Brain microvascular endothelial cell (primary cell): ENCODE data around the gene CRTAC1.

Experiments used
- DNase-seq: peaks from one replicate; pipeline ENCODE4 v3.0.0-alpha.2; 2020
- H3K27ac ChIP-seq: fragments of 250-450 bp; sonication (Bioruptor Pico); 2 replicates; pipeline ENCODE4 v1.5.1; 2020; ENCODE audit warnings: mild to moderate bottlenecking, moderate library complexity
- H3K27me3 ChIP-seq: fragments of 250-450 bp; sonication (Bioruptor Pico); replicated peaks from 2 replicates; pipeline ENCODE4 v1.5.1; 2020; ENCODE audit warnings: mild to moderate bottlenecking
- H3K36me3 ChIP-seq: fragments of 250-450 bp; sonication (Bioruptor Pico); replicated peaks from 2 replicates; pipeline ENCODE4 v1.5.1; 2020; ENCODE audit warnings: mild to moderate bottlenecking
- H3K4me3 ChIP-seq: 2 replicates; pipeline ENCODE4 v1.5.1; 2011; ENCODE audit warnings: low read depth, mild to moderate bottlenecking, control low read depth, low read length, moderate library complexity
- CTCF ChIP-seq: IDR thresholded peaks from 2 replicates; pipeline ENCODE4 v1.5.1; 2011; ENCODE audit warnings: low read depth, mild to moderate bottlenecking, moderate library complexity, low read length, control low read depth, inconsistent platforms; ENCODE audit errors: missing control alignments
- in situ Hi-C: cut with HindIII; loops from 2 replicates; pipeline ENCODE4 v1.10.0; 2017; ENCODE audit warnings: low sequenced_read_pairs, low pct_ligation_motif_present

Gene CRTAC1

GRCh38 chr10:98067165-98067564 lies 36.7 kb upstream of the CRTAC1 start:
- H3K27me3 ChIP-seq: no peaks in the 10 kb centered on the region
- no peak overlapping the region for H3K27ac ChIP-seq
- in situ Hi-C loops: no loop called here
- H3K36me3 ChIP-seq: no peaks in the 10 kb centered on the region
- no peak overlapping the region for H3K4me3 ChIP-seq
- DNase-seq: no peak
- TF ChIP-seq CTCF: no peak

- no peaks in the 10 kb centered on the region for H3K27me3 ChIP-seq
- H3K36me3 ChIP-seq: no peaks in the 10 kb centered on the region
- no peak overlapping the region for H3K4me3 ChIP-seq
- in situ Hi-C loops: no loop called here
- TF ChIP-seq CTCF: no peak
- no peak for DNase-seq
- H3K27ac ChIP-seq: no peak overlapping the region
These were observed 33.3 kb upstream of the CRTAC1 start for GRCh38 chr10:98063740-98064027.

GRCh38 chr10:98062424-98062823 lies 32.0 kb upstream of the CRTAC1 start:
- Histone ChIP-seq H3K36me3 (no peaks in the 10 kb centered on the region), H3K27ac (no peak overlapping the region), H3K4me3 (no peak overlapping the region), H3K27me3 (no peaks in the 10 kb centered on the region)
- no peak for TF ChIP-seq CTCF
- in situ Hi-C loops: no loop called here
- no peak for DNase-seq

- TF ChIP-seq CTCF: no peak
- DNase-seq: no peak
- Histone ChIP-seq H3K27ac (no peak overlapping the region), H3K36me3 (no peaks in the 10 kb centered on the region), H3K27me3 (no peaks in the 10 kb centered on the region), H3K4me3 (no peak overlapping the region)
- in situ Hi-C loops: no loop called here
These were observed 29.7 kb upstream of the CRTAC1 start for GRCh38 chr10:98060079-98060478.

GRCh38 chr10:98058295-98058694 lies 27.9 kb upstream of the CRTAC1 start:
- TF ChIP-seq CTCF: no peak
- Histone ChIP-seq H3K27ac (no peak overlapping the region), H3K4me3 (no peak overlapping the region), H3K27me3 (no peaks in the 10 kb centered on the region), H3K36me3 (no peaks in the 10 kb centered on the region)
- in situ Hi-C loops: no loop called here
- DNase-seq: no peak

- H3K4me3 ChIP-seq: no peak overlapping the region
- H3K27ac ChIP-seq: no peak overlapping the region
- DNase-seq: peak; percentile 4
- TF ChIP-seq CTCF: no peak
- in situ Hi-C loops: no loop called here
- H3K27me3 ChIP-seq: no peaks in the 10 kb centered on the region
- no peaks in the 10 kb centered on the region for H3K36me3 ChIP-seq
These were observed 25.6 kb upstream of the CRTAC1 start for GRCh38 chr10:98055841-98056516.
